SK-N-SH (cell line): ENCODE measurements around the gene ASIC2. TPM values are rescaled to one million over a fixed set of nuclear protein-coding genes. Genes with fewer than 3 reads are reported as not detected.

Experiments
- CTCF ChIA-PET: fragments of 300-600, 350-600 bp; formaldehyde crosslinking; extraction: SDS; loops from one replicate; lab custom pipeline; 2021; lab: Yijun Ruan, JAX
- POLR2A ChIA-PET: fragments of 350-600 bp; sonication (Branson Sonifier 250); formaldehyde crosslinking; extraction: SDS; loops from one replicate; lab custom pipeline; 2020; ENCODE audit warnings: antibody characterized with exemption, inconsistent platforms; lab: Yijun Ruan, JAX
- DNase-seq: peaks from one replicate; pipeline ENCODE4 v3.0.0; 2012
- H2AFZ ChIP-seq: fragments of 200-600 bp; sonication (generic); 2 replicates; pipeline ENCODE4 v1.8.1; 2016; ENCODE audit warnings: antibody characterized with exemption, mild to moderate bottlenecking, low read depth
- H3F3A ChIP-seq: fragments of 200-600 bp; sonication (generic); replicated peaks from 2 replicates; pipeline ENCODE3; 2016; ENCODE audit warnings: antibody characterized with exemption, mild to moderate bottlenecking; ENCODE audit not compliant: insufficient read depth
- H3K27ac ChIP-seq, 2 experiments: fragments of 200-500 bp in 1 of 2; fragments of 200-600 bp in 1 of 2; sonication (Bioruptor generic) in 1 of 2; sonication (generic), shearing (Covaris generic) in 1 of 2; 2 replicates each; pipeline versions ENCODE4 v1.5.1 to v1.6.1; 2014 to 2016; ENCODE audit warnings: low read depth in 2 of 2, inconsistent platforms in 1 of 2, low read length in 1 of 2, mild to moderate bottlenecking in 1 of 2, mixed read lengths in 1 of 2
- H3K27me3 ChIP-seq: fragments of 200-600 bp; sonication (generic), shearing (Covaris generic); 2 replicates; pipeline ENCODE4 v1.6.1; 2016; ENCODE audit warnings: mixed run types; ENCODE audit not compliant: insufficient read depth
- H3K36me3 ChIP-seq, 2 experiments: fragments of 200-500 bp in 1 of 2; fragments of 200-600 bp in 1 of 2; sonication (Bioruptor generic) in 1 of 2; sonication (generic) in 1 of 2; replicated peaks in 1 of 2; 2 replicates each; pipeline versions ENCODE3 to v1.5.1; 2014 to 2016; ENCODE audit warnings: low read length in 1 of 2, mild to moderate bottlenecking in 1 of 2; ENCODE audit not compliant: insufficient read depth in 2 of 2, control insufficient read depth in 1 of 2
- H3K4me1 ChIP-seq, 2 experiments: fragments of 200-500 bp in 1 of 2; fragments of 200-600 bp in 1 of 2; sonication (Bioruptor generic) in 1 of 2; sonication (generic), shearing (Covaris generic) in 1 of 2; 2 replicates each; pipeline versions ENCODE4 v1.5.1 to v1.6.1; 2014 to 2016; ENCODE audit warnings: low read depth in 1 of 2, low read length in 1 of 2, mixed run types in 1 of 2; ENCODE audit not compliant: insufficient read depth in 2 of 2, control insufficient read depth in 1 of 2
- H3K4me2 ChIP-seq: fragments of 200-600 bp; sonication (generic), shearing (Covaris generic); 2 replicates; pipeline ENCODE4 v1.6.1; 2017; ENCODE audit warnings: mixed run types
- H3K4me3 ChIP-seq, 2 experiments: fragments of 200-500 bp in 1 of 2; fragments of 200-600 bp in 1 of 2; sonication (Bioruptor generic) in 1 of 2; sonication (generic), shearing (Covaris generic) in 1 of 2; 2 replicates each; pipeline versions ENCODE4 v1.5.1 to v1.8.1; 2014 to 2016; ENCODE audit warnings: low read depth in 2 of 2, inconsistent platforms in 1 of 2, low read length in 1 of 2, mild to moderate bottlenecking in 1 of 2, mixed read lengths in 1 of 2, moderate library complexity in 1 of 2
- H3K79me2 ChIP-seq: fragments of 200-600 bp; sonication (generic); 2 replicates; pipeline ENCODE4 v1.8.1; 2017; ENCODE audit warnings: mild to moderate bottlenecking; ENCODE audit not compliant: insufficient read depth
- H3K9ac ChIP-seq: fragments of 200-600 bp; sonication (generic); 2 replicates; pipeline ENCODE4 v1.6.1; 2017; ENCODE audit warnings: mixed run types
- H3K9me2 ChIP-seq: fragments of 200-600 bp; sonication (generic); 2 replicates; pipeline ENCODE4 v1.6.1; 2017; ENCODE audit warnings: mixed run types
- H3K9me3 ChIP-seq: fragments of 200-600 bp; sonication (generic); 2 replicates; pipeline ENCODE4 v1.6.1; 2017; ENCODE audit warnings: mixed run types, mild to moderate bottlenecking, moderate library complexity
- H4K20me1 ChIP-seq: fragments of 200-600 bp; sonication (generic); 2 replicates; pipeline ENCODE4 v1.6.1; 2017; ENCODE audit warnings: mild to moderate bottlenecking, mixed run types; ENCODE audit not compliant: insufficient read depth
- ELF1 ChIP-seq: IDR thresholded peaks from 2 replicates; pipeline ENCODE4 v1.4.0; 2012
- NRF1 ChIP-seq: IDR thresholded peaks from 2 replicates; pipeline ENCODE4 v1.6.1; 2012; ENCODE audit warnings: low read depth, mild to moderate bottlenecking, low read length
- RAD21 ChIP-seq: IDR thresholded peaks from 2 replicates; pipeline ENCODE4 v1.6.1; 2012; ENCODE audit warnings: mild to moderate bottlenecking, low read length
- RCOR1 ChIP-seq: fragments of 150-350 bp; IDR thresholded peaks from 2 replicates; pipeline ENCODE4 v1.6.1; 2017; ENCODE audit warnings: antibody characterized with exemption, low read length
- RFX5 ChIP-seq: IDR thresholded peaks from 2 replicates; pipeline ENCODE4 v1.6.1; 2012; ENCODE audit warnings: mild to moderate bottlenecking, improper control_type of control experiment, low read length
- SIN3A ChIP-seq: IDR thresholded peaks from 2 replicates; pipeline ENCODE4 v1.6.1; 2012; ENCODE audit warnings: low read depth, mild to moderate bottlenecking, low read length, moderate library complexity, borderline replicate concordance
- SMC3 ChIP-seq: IDR thresholded peaks from 2 replicates; pipeline ENCODE4 v1.6.1; 2012; ENCODE audit warnings: low read depth, low read length, improper control_type of control experiment
- TAF1 ChIP-seq: IDR thresholded peaks from 2 replicates; pipeline ENCODE4 v1.6.1; 2012; ENCODE audit warnings: low read depth, mild to moderate bottlenecking, low read length, moderate library complexity, borderline replicate concordance
- WGBS: methylation state at CpG from one replicate; pipeline ENCODE4 v1.1.6; 2017; ENCODE audit warnings: low lambda C conversion rate; 5-methylcytosine and 5-hydroxymethylcytosine counted together
- polyA plus RNA-seq, 3 experiments: library from polyadenylated mRNA; depleted of rRNA; stranded (reverse); fragments of >200 nt; gene quantifications; 2 replicates each; pipeline ENCODE4 v1.2.3, GENCODE V29; 2012
- TF ChIP-seq, protein P1 (sequence below): fragments of 150-350 bp; IDR thresholded peaks from 2 replicates; pipeline ENCODE4 v1.6.1; 2017; ENCODE audit warnings: antibody characterized with exemption, low read length, low read depth, borderline replicate concordance
- TF ChIP-seq, protein P2 (sequence below): fragments of 200-600 bp; sonication (generic); IDR thresholded peaks from 2 replicates; pipeline ENCODE4 v1.6.1; 2017; ENCODE audit warnings: antibody characterized with exemption, mild to moderate bottlenecking, moderate library complexity
- TF ChIP-seq, protein P3 (sequence below): IDR thresholded peaks from 2 replicates; pipeline ENCODE4 v1.4.0; 2012; ENCODE audit warnings: low read depth, borderline replicate concordance
- TF ChIP-seq, protein P4 (sequence below): IDR thresholded peaks from 2 replicates; pipeline ENCODE4 v1.6.1; 2012; ENCODE audit warnings: mild to moderate bottlenecking, low read depth, low read length, moderate library complexity
- TF ChIP-seq, protein P5 (sequence below): IDR thresholded peaks from 2 replicates; pipeline ENCODE4 v1.4.0; 2012; ENCODE audit warnings: low read depth
- TF ChIP-seq, protein P6 (sequence below): IDR thresholded peaks from 2 replicates; pipeline ENCODE4; 2012

Gene ASIC2
- polyA plus RNA-seq, 1 of the 3 experiments (the other 2 are of a cell fraction) = 0.08 TPM

DNA sequence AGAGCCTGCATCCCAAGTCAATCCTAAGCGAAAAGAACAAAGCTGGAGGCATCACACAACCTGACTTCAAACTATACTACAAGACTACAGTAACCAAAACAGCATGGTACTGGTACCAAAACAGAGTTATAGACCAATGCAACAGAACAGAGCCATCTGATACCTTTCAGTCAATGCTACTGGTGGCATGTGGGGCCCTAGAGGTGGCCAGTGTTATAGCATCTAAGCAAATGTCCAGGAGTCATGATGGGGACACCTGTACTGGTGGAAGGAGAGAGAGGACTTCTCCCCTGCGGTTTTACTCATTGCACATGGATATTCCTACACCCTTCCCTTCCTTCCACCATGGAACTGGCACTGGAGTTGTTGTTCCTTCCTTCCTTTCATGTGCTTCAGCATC, 6.0 kb upstream of the ASIC2 start:
- Histone ChIP-seq H3K27me3 (peaks cover 2% of the 10 kb centered on the region), H3F3A (no peaks in the 10 kb centered on the region), H2AFZ (no peak overlapping the region), H3K4me1 (no peaks in the 10 kb centered on the region), H4K20me1 (no peaks in the 10 kb centered on the region), H3K79me2 (no peaks in the 10 kb centered on the region), H3K4me2 (no peak overlapping the region), H3K9me2 (no peaks in the 10 kb centered on the region), H3K9ac (no peak overlapping the region), H3K4me3 (no peak overlapping the region), H3K36me3 (no peaks in the 10 kb centered on the region), H3K27ac (no peak overlapping the region), H3K9me3 (no peaks in the 10 kb centered on the region)
- ChIA-PET CTCF (no interaction called here), POLR2A (no interaction called here)
- DNase-seq = no peak
- TF ChIP-seq, protein P1, sequence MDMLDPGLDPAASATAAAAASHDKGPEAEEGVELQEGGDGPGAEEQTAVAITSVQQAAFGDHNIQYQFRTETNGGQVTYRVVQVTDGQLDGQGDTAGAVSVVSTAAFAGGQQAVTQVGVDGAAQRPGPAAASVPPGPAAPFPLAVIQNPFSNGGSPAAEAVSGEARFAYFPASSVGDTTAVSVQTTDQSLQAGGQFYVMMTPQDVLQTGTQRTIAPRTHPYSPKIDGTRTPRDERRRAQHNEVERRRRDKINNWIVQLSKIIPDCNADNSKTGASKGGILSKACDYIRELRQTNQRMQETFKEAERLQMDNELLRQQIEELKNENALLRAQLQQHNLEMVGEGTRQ = no peak
- TF ChIP-seq, protein P2, sequence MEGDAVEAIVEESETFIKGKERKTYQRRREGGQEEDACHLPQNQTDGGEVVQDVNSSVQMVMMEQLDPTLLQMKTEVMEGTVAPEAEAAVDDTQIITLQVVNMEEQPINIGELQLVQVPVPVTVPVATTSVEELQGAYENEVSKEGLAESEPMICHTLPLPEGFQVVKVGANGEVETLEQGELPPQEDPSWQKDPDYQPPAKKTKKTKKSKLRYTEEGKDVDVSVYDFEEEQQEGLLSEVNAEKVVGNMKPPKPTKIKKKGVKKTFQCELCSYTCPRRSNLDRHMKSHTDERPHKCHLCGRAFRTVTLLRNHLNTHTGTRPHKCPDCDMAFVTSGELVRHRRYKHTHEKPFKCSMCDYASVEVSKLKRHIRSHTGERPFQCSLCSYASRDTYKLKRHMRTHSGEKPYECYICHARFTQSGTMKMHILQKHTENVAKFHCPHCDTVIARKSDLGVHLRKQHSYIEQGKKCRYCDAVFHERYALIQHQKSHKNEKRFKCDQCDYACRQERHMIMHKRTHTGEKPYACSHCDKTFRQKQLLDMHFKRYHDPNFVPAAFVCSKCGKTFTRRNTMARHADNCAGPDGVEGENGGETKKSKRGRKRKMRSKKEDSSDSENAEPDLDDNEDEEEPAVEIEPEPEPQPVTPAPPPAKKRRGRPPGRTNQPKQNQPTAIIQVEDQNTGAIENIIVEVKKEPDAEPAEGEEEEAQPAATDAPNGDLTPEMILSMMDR = 0 out of 2 replicates have a peak, but pooled peaks have one; percentile 7
- 8% methylated on average over 2 of the region's 2 CpGs for WGBS

DNA sequence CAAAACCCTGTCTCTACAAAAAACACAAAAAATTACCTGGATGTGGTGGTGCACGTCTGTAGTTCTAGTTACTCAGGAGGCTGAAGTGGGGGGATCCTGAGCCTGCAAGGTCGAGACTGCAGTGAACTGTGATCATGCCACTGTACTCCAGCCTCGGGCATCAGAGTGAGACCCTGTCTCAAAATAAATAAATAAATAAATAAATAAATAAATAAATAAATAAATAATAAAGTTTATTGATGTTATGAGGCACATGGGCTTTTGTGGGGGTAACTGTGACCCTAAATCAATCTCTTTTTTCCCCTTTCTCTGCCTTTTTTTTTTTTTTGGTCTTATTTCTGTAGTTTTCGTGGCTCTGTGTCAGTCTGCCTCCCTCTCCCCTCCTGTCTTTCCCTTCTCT, 4.5 kb upstream of the ASIC2 start:
- no peaks in the 10 kb centered on the region for H3K36me3 ChIP-seq
- H3K79me2 ChIP-seq = no peaks in the 10 kb centered on the region
- CTCF ChIA-PET = no interaction called here
- H4K20me1 ChIP-seq = no peaks in the 10 kb centered on the region
- no peak overlapping the region for H3K4me3 ChIP-seq
- H2AFZ ChIP-seq = no peak overlapping the region
- H3K4me2 ChIP-seq = no peak overlapping the region
- TF ChIP-seq, protein P3, sequence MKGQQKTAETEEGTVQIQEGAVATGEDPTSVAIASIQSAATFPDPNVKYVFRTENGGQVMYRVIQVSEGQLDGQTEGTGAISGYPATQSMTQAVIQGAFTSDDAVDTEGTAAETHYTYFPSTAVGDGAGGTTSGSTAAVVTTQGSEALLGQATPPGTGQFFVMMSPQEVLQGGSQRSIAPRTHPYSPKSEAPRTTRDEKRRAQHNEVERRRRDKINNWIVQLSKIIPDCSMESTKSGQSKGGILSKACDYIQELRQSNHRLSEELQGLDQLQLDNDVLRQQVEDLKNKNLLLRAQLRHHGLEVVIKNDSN = no peak
- TF ChIP-seq RFX5 = no peak
- no peak for TF ChIP-seq RAD21
- TF ChIP-seq SIN3A = no peak
- no peaks in the 10 kb centered on the region for H3K9me3 ChIP-seq
- POLR2A ChIA-PET = no interaction called here
- H3K9me2 ChIP-seq = no peaks in the 10 kb centered on the region
- DNase-seq = no peak
- no peaks in the 10 kb centered on the region for H3K4me1 ChIP-seq
- no peak overlapping the region for H3K27ac ChIP-seq
- H3F3A ChIP-seq = no peaks in the 10 kb centered on the region
- no peak overlapping the region for H3K9ac ChIP-seq
- 29% methylated on average over 4 of the region's 4 CpGs for WGBS
- peaks cover 6% of the 10 kb centered on the region for H3K27me3 ChIP-seq

DNA sequence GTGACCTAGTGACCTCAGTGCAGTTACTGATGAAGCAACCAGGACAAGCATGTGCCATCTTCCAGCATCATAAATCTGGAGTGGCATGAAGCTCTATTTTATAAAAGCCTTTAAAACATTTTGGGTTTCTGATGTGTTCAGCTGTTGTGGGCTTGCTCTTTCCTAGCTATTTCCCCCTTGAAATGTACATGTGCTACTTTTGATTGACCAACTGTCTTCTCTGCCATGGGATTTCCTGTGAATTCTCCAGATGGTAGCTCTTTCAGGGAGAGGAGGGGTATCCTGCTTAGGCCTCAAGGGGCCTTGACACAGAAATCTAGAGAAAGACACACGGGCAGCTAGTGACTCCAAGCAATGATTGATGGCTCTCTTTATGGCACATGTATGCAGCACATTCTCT, 1.9 kb upstream of the ASIC2 start:
- H3K79me2 ChIP-seq = no peaks in the 10 kb centered on the region
- no peak for TF ChIP-seq RFX5
- no peak for TF ChIP-seq SMC3
- TF ChIP-seq RAD21 = no peak
- TF ChIP-seq NRF1 = no peak
- no peak for TF ChIP-seq ELF1
- TF ChIP-seq, protein P4, sequence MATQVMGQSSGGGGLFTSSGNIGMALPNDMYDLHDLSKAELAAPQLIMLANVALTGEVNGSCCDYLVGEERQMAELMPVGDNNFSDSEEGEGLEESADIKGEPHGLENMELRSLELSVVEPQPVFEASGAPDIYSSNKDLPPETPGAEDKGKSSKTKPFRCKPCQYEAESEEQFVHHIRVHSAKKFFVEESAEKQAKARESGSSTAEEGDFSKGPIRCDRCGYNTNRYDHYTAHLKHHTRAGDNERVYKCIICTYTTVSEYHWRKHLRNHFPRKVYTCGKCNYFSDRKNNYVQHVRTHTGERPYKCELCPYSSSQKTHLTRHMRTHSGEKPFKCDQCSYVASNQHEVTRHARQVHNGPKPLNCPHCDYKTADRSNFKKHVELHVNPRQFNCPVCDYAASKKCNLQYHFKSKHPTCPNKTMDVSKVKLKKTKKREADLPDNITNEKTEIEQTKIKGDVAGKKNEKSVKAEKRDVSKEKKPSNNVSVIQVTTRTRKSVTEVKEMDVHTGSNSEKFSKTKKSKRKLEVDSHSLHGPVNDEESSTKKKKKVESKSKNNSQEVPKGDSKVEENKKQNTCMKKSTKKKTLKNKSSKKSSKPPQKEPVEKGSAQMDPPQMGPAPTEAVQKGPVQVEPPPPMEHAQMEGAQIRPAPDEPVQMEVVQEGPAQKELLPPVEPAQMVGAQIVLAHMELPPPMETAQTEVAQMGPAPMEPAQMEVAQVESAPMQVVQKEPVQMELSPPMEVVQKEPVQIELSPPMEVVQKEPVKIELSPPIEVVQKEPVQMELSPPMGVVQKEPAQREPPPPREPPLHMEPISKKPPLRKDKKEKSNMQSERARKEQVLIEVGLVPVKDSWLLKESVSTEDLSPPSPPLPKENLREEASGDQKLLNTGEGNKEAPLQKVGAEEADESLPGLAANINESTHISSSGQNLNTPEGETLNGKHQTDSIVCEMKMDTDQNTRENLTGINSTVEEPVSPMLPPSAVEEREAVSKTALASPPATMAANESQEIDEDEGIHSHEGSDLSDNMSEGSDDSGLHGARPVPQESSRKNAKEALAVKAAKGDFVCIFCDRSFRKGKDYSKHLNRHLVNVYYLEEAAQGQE = no peak
- no peak for TF ChIP-seq RCOR1
- no peak for TF ChIP-seq TAF1
- TF ChIP-seq, protein P5, sequence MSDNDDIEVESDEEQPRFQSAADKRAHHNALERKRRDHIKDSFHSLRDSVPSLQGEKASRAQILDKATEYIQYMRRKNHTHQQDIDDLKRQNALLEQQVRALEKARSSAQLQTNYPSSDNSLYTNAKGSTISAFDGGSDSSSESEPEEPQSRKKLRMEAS = no peak
- TF ChIP-seq, protein P6, sequence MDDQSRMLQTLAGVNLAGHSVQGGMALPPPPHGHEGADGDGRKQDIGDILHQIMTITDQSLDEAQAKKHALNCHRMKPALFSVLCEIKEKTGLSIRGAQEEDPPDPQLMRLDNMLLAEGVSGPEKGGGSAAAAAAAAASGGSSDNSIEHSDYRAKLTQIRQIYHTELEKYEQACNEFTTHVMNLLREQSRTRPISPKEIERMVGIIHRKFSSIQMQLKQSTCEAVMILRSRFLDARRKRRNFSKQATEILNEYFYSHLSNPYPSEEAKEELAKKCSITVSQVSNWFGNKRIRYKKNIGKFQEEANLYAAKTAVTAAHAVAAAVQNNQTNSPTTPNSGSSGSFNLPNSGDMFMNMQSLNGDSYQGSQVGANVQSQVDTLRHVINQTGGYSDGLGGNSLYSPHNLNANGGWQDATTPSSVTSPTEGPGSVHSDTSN = no peak

More for the DNA sequence above, 1.9 kb upstream of the ASIC2 start:
- no peak overlapping the region for H3K9ac ChIP-seq
- H3K27ac ChIP-seq = no peak overlapping the region
- ChIA-PET CTCF (no interaction called here), POLR2A (no interaction called here)
- no peaks in the 10 kb centered on the region for H3K9me3 ChIP-seq
- DNase-seq = no peak
- H3F3A ChIP-seq = no peaks in the 10 kb centered on the region
- H3K36me3 ChIP-seq = no peaks in the 10 kb centered on the region
- H3K27me3 ChIP-seq = peaks cover 21% of the 10 kb centered on the region
- no peaks in the 10 kb centered on the region for H3K9me2 ChIP-seq
- no peak overlapping the region for H3K4me3 ChIP-seq
- no peaks in the 10 kb centered on the region; a peak in 1 of 4 replicates for H3K4me1 ChIP-seq
- 14% methylated on average over 1 of the region's 1 CpG for WGBS
- no peak overlapping the region for H3K4me2 ChIP-seq
- no peaks in the 10 kb centered on the region for H4K20me1 ChIP-seq
- H2AFZ ChIP-seq = no peak overlapping the region
